Activated CD4-positive, alpha-beta T cell treated with anti-CD3 and anti-CD28 coated beads, Interleukin-2, amount 50 U/mL, for 24 hours (primary cell): ENCODE data around the gene NKX3-2.
A peak's percentile ranks its signal among the peaks of the same experiment; 100 is the strongest.
"Not testable (repeated sequence)": the region's sequence is repeated elsewhere in the genome, so short reads cannot be mapped to it uniquely, and the experiment has no call there.

Experiments used
- DNase-seq, 2 donors: peaks; one replicate each; pipeline ENCODE4 v3.0.0-alpha.2; 2020; ENCODE audit warnings: low read depth in 1 of 2, low spot score in 1 of 2

NKX3-2 gene

DNA sequence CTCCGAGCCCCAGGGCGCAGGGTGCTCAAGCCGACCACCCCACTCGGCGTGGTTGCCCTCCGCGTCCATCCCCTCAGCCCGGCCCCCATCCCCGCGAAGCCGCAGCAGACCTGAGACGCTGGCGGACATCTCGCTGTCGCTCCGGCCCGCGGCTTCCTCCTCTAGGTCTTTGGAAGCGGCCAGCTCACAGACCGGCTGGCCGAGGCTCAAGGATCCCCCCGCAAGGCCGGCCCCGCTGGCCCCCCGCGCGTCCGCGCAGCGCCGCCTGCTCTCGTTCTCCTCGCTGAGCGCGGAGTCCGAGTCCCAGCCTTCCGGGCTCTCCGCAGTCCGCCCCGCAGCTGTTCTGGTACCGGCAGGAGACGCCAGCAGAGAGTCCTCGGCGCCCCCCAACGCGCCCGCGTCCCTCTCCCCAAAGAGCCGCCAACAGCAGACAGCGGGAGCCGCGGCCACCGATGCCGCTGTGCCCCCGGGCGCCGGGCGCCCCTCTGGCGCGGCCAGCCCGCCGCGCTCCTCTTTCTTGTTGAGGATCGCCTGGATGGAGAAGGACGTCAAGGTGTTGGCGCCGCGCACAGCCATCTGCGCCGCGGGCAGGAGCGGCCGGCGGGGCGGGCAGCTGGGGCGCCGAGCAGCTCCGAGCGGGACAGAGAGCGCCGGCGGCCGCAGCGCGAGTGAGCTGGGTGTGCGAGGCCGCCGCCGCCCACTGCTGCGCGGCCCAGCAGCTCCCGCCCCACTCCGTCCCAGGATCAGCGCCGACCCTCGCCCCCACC, at the start of gene NKX3-2:
Gene NKX3-2, minus strand, starts transcription at position 670 of the 767 bp plus-strand sequence. Its CDS starts 94 bp downstream, at position 576.
- DNase-seq, result no peak

DNA sequence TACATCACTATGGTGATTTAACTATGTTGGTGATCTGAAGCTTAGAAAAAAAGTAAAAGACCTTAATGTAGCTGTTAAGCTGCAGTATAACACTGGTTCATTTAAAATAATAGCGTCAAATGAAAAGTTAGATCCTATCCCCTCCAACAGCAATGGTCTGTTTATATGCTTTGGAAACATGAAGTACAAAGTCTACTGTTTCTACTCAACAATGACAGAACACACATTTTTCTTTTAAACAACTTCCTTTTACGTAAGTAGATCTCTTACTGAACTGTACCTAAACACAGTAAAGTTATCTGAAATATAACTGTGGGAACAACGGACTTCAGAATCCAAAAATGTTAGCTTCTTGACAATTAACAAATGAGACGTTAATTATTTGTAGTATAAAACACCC, 47.9 kb upstream of the NKX3-2 start:
- DNase-seq, result no peak

DNA sequence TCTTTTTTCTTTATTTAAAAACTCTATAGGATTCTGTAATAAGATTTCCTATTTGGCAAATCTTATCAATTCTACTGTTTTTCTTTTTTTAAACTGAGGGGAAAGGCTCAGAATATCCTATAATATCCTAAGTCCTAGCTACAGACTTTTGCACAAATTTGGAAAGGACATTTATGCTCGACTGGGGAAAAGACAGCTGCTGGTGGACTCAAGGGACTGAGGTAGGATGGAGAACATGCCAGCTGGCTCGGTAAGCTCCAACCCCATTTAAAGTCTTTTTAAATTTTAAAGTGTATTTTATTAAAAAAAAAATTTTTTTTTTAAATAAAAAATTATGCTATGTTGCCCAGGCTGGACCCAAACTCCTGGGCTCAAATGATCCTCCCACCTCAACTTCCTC, 46.5 kb upstream of the NKX3-2 start:
- DNase-seq, result no peak

DNA sequence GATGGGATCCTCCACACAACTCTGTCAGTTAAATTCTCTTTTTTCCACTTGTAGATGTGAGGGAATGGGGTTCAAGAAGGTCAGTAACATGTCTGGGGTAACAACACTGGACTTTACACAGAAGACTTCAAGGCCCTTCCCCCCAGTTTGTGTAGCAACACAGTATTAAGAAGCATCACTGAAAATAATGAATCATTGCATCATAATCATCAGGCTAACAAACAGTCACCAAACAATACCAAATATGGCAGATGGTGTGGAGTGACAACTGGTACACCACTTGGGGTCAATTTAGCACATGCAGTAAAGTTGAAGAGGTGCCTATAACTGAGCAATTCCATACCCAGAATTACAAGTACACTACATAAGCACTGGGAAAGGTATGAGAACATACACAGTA, 44.6 kb upstream of the NKX3-2 start:
- DNase-seq, result no peak

DNA sequence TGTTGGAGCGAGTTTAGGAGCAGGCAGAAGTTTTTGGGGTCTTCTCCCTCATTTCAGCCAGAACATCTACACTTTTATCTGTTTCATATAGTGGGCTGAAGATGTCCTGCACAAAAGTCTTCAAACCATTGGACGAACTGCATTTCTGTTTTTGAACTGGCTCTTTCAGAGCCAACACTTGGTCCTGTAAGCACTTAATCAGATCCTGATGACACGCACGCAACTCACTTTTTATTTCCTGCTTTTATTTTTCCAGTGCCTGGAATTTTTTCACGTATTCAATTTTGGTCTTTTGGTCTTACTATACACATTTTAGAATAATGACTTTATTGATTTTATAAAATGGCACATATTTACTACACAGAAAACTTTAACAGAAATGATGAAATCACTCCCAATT, 40.2 kb upstream of the NKX3-2 start:
- DNase-seq, result no peak

DNA sequence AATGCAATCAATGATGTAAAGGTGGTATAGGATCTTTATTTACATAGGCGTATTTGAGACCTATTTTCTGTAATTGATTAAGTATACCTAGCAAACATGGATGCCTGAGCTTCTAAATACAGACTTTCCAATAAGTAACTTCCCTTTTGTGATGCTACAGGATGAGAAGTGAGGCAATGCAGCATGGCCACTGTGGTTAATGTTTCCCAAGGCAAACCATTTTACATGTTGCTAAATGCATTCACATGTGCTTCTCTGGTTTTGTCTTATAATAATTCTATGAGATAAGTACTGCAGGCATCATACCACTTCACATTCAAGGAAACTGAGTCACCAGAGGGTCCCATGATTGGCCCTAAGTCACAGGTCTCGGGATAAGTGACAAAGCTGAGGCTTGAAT, 35.7 kb upstream of the NKX3-2 start:
- no peak for DNase-seq

DNA sequence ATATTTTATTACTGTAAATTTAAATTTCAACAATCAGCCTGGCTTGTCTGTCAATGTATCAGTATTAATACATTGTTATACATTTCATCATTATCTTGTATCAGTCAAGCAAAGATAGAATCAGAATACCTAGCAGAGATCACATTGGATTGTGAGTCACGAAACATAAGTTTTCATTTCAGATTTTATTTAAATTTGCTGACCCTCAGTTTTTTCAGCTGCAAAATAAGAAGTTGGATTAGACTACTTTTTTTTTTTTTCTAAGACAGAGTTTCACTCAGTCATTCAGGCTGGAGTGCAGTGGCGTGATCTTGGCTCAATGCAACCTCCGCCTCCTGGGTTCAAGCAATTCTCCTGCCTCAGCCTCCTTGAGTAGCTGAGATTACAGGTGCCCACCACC, 33.4 kb upstream of the NKX3-2 start:
- DNase-seq, result no peak

DNA sequence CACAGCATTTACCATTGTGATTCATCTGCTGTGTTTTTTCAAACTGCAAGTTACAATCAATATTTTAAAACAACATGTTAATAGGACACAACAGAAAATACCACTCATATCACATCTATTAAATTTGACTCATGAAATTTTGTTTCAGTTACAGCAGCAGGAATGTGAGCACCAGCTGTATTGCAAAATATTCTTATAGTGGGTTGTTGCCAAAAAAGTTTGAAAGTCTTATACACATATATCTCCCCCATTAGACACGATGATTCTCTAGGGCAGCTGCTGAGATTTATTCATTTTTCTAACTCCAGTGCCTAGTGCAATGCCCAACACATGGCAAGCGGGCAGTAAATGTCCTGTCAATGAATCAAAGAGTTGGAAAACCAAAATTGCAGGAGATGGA, 26.6 kb upstream of the NKX3-2 start:
- no peak for DNase-seq

DNA sequence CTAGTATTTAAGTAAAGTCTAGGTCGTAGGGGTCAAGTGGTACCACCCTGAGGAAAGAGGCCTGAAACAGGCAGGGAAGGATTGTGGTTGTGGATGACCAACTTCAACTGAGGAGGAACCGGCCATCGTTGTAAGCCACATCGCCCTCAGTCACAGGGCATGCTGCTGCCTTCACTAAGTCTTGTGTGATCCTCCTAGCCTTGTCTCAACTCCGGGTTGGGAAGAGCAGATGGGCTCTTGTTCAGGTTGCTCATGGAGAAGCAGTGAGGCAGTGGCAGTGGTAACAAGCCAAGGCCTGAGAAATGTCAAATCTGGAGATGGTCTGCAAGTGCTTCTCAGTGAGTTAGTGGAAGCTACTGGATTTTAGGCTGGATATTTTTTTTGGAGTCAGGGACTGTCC, 22.8 kb upstream of the NKX3-2 start:
- no peak for DNase-seq

DNA sequence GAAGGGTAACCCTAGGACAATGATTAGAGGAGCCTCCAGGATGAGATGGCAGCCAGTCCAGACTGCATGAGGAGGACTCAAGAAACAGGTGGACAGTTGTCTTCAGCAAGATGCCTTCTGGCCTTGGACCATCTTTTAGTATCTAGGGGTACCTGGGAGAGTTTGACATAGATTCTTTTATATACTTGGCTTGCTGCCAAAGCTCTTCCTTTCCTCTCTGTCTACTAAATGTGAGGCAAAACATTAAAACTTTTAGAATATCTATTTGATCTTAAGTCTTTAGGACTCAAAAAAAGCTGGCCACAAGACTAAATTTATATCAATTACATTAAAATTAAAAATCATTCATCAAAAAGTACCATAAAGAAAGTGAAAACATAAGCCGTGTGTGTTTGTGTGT, 18.6 kb upstream of the NKX3-2 start:
- DNase-seq, result no peak

DNA sequence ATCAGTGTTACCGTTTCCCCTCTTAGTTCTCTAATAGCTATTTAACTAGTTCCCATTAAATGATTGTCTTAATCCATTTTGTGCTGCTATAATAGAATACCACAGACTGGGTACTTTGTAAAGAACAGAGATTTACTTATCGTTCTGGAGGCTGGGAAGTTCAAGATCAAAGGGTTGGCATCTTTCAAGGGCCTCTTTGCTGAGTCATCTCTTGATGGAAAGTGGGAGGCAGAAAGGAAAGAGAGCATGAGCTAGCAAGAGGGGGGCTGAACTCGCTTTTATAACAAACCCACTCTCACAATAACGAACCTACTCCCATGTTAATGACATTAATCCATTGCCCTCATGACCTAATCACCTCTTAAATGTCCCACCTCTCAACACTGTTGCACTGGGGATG, 17.4 kb upstream of the NKX3-2 start:
- DNase-seq, result no peak

DNA sequence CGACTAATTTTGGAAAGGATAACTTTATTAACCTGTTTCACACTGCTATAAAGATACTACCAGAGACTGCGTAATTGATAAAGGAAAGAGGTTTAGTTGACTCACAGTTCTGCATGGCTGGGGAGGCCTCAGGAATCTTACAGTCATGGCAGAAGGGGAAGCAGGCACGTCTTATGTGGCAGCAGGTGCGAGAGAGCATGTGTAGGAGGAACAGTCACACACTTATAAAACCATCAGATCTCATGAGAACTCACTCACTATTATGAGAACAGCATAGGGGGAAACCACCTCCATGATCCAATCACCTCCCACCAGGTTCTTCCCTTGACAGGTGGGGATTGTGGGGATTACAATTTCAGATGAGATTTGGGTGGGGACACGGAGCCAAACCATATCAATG, 15.8 kb upstream of the NKX3-2 start:
- DNase-seq, result not testable (repeated sequence)

DNA sequence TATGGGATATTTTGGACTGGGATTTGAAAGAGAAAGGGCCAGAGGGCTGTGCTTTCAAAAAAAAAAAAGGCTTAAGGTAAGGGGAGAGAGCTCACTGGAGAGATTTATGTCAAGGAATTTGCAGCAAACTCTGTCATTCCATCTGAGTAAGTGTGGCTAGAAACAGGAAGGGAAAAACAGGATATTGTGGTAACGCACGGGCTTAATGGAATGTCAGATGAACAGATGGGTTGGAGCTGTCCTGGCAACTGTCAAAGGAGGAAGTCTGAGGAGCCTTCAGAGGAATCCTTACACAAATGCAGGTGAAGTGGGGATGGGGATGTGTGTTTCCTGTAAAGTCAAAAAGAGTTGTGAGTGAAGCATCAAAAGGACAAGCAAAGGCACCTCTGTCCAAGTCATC, 15.1 kb upstream of the NKX3-2 start:
- no peak for DNase-seq

DNA sequence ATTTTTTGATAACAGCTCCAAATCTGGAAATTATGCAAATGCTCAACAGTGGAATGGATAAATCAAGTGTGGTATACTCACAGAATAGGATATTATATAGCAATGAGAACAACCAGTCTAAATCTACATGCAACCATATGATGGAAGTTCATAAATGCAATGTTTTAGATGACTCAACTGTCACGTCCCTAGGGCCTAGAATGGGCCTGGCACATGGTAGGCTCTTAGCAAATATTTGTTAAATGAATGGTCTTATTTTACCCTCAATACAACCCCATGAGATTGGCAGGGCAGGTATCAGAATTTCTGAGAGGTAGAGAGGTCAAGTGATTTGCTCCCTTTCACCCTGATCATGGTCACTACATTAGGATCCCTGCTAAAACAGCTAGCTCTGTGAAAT, 14.6 kb upstream of the NKX3-2 start:
- DNase-seq, result no peak

DNA sequence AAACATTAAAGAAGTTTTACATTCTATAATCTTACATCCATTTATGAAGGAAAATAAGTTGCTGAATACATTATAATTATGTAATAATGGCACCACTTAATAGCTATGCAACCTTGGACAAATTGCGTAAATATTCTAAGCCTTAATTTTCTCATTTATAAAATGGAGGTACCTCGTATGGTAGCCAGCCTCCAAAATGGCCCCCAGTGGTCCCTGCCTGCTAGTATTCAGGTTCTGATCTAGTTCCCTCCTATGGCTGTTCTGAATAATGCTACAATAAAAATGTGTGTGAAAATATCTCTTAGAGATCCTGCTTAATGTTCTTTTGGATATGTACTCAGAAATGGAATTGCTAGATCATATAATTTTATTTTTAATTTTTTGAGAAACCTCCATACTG, 11.0 kb upstream of the NKX3-2 start:
- DNase-seq, result no peak

DNA sequence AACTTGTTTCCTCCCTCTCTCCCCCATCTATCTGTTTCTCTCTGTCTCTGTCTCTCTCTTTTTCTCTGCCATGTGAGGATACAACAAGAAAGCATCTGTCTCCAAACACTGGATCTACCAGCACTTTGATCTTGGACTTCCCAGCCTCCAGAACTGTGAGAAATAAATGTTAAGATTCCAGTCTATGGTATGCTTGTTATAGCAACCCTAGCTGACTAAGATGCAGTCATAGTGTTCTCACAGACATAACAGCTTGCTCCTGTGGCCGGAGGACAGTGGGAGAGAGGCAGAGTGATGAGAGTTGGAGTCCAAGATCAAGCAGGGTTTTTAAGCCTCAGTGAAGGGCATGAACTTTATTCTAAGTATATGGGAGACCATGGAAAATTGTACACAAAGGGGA, 8.8 kb upstream of the NKX3-2 start:
- DNase-seq, result no peak

DNA sequence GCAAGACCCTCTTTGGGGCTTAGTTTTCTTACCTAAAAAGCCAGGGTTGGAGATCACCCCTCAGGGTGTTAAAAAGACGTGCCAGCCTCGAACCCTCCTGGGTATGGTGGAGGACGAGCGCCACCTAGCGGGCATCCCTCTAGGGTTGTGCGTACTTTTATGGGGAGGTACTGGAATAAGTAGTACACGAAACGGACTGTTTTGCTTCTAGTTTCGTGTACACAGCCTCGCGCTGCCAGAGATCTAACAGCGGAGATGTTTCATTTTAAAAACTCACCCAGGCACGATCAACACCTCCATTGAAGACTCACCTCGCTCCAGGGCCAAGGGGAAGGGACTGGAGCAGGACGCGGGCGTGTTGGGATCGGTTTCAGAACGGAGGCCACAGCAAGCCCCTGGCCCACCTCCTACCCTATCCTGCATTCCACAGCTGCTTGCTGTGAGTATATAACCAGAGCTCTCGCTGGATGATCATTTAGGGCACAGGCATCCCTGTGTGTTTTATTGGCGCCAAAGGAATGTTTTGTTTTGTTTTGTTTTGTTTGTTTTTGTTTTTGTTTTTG, 4.8 kb upstream of the NKX3-2 start:
- DNase-seq, result peak; percentile 82 to 89

DNA sequence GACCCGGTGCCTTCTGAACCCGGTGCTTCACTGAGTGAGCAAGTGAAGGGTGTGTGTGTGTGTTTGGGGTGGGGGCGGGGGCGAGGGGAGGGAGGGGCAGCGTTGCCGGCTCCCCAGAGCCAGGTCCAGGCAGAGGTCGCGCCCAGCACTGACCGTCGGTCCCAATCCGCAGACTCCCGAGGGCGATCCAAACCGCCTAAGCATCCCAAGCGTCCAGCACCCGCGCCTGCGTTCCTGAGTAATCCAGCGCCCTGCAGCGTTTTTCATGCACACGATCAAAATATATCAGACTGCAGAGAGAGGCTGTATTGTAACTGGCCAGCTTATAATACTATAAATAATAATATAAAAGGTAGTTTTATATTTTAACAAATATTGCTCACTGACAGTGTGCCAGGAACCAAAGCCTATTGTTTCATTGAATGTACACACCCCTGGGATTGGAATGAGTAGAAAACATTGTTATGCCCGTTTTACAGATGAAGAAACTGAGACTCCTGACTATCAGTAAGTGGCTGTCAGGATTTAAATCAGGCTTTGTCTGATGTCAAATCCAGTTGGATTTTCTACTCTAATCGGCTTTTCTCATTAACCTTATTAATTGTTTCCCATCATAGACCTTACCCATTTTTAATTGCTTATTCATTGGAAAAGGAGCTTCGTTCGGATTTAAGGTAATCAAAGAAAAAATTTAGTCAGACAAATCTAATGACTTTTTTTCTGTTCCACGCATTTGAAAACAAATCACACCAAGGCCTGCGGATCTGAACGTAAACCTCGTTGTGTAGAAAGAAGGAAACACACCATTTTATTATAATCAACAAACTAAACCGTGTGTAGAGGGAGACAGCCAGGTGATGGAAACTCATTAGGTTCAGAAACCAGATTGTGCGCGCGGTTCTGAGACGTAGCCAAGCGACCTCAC, 4.0 kb upstream of the NKX3-2 start:
- no peak for DNase-seq

DNA sequence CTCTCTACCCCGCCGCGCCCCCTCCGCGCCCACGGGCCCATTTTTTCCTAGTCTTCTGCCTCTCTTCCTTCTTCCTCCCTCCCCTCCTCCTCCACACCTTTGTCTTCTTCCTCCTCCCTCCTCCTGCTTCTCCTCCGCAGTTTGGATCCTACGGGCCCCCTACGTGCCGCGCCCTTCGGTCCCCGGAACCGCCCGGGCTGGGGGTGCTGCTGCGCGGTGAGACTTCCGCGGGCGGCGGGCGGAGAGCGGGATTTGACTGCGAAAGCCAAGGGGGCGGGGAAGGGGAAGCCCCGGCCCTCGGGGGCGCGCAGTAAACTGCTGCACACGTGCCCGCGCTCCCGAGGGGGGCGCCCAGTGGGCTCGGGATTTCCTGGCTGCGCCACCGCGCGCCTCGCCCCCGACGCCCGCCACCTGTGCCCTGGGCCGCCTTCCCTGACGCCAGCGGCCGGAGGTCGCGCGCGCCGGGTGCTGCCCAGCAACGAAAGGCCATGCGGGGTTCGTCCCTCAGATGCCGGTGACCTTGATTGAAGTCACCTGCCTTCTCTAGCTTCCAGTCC, 3.3 kb upstream of the NKX3-2 start:
- no peak for DNase-seq

DNA sequence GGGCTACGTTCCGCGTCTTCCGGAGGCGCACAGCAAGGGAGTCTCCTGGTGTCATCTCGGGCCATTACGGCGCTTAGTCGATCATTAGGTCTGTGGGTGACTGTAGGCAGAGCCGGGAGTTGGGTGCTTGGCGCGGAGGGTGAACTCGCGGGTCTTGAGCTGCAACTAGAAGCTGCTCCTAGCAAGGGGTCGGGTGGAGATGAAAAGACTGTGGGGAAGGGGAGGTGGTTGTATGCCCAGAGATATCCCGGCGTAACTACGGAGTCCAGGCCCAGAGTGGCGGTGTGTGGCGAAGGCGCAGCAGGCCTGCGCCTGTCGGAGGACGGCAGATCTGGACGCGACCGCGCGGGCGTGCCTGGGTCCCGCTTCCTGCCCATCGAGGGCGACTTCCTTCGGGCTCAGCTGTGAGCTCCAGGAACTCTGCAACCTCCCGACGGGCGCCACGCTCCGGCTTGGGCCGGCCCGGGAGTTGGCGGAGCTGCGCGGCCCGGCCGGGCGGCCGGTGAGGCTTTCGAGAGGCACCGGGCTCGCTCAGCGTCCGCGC, 2.7 kb upstream of the NKX3-2 start:
- DNase-seq, result no peak

DNA sequence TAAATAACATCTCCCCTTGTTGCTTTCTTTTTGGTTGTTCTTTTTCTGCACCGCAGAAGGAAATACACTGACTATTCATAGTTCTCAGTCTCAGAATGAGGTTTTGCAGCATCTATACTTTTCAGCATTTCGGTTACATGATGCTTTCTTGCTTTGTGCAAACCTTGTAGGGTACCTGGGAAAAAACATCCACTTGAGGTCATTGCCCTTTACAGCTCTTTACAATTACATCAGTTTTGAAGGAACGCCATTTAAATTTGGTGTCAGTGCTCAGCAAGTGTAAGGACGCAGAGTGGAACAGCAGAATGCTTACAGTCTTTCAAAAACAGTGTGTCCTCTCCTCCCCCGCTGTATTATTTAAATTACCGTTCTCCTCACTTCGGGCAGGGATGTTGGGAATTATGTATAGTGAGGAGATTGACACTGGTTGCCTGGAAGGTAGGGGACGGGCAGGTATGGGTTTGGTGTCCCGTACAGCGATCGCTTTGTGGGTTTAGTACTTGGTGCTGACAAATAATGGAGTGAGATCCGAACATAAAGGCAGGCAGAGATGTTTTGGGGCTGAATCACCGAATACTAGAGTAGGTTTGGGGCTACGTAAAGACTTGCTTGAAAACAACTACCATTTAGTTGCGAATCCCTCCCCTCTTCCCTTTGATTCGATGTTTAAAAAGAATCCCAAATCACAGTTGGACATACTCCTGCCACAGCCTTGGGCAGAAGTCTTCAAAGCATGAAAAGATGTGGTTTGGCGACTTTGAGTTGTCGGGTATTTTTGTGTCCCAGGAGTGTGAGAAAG, 2.0 kb upstream of the NKX3-2 start:
- DNase-seq, result no peak
